Erythroblast (primary cell): ENCODE measurements around the gene TMC6.
A peak's percentile ranks its signal among the peaks of the same experiment; 100 is the strongest.
"Not testable (repeated sequence)": the region's sequence is repeated elsewhere in the genome, so short reads cannot be mapped to it uniquely, and the experiment has no call there.

Source experiments
- DNase-seq, 2 experiments: peaks; one replicate each; lab custom pipeline; 2025; lab: John Stamatoyannopoulos, UW
- GATA1 ChIP-seq: IDR thresholded peaks from 2 replicates; pipeline ENCODE4 v1.6.1; 2011; ENCODE audit warnings: low read depth, mild to moderate bottlenecking, control low read depth, low read length, moderate library complexity
- POLR2A ChIP-seq: IDR thresholded peaks from 2 replicates; pipeline ENCODE4 v1.6.1; 2011; ENCODE audit warnings: mild to moderate bottlenecking, low read length

Gene TMC6

DNA sequence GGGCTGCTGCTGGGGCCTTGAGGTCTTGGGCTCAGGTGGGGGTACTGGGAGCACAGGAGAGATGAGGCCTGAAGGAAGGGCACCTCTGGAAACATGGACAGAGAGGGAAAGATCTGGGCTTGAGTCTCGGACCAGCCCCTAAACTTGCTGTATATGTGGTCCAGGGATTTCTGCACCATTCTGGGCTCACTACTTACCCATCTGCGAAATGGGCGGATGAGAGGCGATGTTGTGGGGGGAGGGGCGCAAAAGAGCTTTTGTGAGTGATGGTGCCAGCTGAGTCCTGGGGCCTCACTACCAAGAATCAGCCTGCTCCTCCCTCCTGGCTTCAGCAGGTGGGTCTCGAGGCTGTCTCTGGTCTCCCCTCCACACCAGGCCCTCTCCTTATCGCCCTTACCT, 17.9 kb upstream of the TMC6 start:
- DNase-seq = peak in 1 of 2 experiments; percentile 75
- TF ChIP-seq POLR2A = no peak
- no peak for TF ChIP-seq GATA1

DNA sequence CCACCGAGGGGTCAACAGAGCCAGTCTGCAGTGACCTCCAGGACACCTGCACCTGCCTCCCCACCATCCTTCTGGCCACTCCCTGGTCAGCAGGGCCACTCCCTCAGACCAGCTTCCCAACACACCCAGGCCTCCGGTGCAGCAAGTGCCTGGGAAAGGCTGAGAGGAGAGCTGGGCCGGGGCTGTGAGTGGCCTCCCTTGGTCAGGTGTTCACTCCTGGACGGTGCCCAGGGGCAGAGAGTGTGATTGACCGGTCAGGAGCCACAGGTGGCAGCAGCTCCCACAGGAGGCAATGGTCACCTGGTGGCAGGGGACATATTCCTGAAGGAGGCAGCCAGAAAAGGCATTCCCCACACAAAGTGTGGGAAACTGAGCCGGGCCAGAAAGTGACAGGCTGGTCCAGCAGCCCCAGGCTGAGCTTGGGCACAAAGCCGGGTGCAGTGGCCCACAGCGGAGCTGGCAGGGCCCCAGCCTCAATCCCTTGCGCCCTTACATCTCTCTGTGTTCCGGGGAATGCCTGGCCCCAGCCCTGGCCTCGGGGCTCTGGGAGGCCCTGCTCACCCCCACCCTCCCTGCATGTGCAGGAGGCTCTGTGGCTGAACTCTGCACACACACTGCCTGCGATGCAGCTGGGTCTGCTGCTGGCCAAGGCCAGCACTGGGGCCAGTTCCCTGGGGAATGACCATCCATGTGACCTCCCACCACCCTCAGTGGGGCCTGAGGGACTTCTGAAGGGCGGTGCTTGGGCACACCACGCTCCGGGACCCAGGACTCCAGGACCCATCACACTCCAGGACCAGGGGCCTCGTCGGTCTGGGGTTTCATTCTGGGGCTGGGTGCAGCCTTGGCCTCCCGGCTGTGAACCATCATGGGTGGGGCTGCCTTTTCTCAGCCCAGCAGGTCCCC, 16.4 kb upstream of the TMC6 start:
- TF ChIP-seq POLR2A (no peak), GATA1 (no peak)
- DNase-seq = no peak

DNA sequence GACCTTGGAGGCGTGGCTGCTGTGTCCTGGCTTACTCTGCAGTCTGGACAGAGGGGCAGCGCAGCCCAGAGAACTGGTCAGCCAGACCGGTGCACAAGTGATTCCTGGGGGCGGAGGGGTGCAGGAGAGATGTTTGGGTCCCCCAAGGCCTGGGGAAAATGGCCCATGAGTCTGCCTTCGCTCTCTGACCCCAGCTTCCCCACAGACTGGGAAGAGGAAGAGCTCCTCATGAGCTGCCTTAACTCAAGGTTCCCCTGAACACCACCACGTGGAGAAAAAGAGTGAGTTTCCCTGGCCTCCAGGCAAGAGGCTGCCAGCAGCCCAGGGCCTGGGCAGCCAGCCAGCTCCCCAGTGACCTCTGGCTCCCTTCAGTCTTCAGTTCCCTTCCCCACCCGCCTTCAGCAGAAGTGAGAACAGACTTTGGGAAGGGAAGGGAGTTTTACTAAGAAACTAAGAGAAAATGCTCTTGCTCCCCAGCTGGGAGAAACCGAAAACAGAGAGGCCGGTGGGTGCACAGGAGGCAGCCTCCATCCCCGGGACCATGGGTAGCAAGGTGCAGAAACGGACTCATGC, 15.7 kb upstream of the TMC6 start:
- TF ChIP-seq POLR2A (no peak), GATA1 (no peak)
- DNase-seq = peak; percentile 80 to 85

DNA sequence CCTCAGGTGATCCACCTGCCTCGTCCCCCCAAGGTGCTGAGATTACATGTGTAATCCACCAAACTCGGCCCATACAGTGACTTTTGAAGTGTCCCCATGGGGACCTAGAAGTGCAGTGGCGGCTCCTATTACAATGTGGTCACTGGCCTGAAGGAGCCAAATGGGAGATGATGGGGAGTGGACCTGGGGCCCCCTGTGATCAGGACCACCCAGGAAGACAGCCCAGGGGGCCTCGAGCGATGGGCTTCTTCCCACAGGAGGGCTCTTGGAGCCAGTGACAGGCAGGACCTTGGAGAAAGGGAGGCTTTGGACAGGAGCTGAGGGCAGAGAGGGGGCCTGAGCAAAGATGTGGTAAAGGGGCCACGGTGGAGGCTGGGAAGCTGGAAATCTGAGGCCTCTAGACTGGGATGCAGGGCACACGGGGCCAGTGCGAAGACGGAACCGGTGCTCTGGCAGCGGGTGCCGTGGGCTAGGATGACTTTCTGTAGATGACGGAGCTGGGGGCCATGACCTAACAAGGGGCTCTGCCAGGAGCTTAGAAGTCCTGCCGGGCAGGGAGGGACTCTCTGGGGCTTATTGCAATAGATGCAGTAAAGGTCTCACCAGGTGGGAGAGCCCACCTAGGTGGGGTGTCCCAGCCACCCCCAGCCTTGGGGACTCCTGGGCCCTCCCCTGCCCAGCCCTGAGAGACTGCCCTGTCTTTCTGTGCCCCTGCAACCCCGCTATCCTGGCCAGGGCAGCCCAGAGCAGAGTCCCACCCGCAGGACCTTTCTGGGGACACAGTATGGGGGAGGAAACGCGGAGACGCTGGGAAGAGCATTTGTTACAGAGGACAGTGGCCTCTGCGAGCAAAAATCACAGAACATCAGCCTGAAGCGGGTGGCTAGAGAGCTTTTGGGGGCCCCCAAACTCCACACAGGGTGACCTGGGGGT, 14.9 kb upstream of the TMC6 start:
- DNase-seq = no peak
- TF ChIP-seq POLR2A (no peak), GATA1 (no peak)

DNA sequence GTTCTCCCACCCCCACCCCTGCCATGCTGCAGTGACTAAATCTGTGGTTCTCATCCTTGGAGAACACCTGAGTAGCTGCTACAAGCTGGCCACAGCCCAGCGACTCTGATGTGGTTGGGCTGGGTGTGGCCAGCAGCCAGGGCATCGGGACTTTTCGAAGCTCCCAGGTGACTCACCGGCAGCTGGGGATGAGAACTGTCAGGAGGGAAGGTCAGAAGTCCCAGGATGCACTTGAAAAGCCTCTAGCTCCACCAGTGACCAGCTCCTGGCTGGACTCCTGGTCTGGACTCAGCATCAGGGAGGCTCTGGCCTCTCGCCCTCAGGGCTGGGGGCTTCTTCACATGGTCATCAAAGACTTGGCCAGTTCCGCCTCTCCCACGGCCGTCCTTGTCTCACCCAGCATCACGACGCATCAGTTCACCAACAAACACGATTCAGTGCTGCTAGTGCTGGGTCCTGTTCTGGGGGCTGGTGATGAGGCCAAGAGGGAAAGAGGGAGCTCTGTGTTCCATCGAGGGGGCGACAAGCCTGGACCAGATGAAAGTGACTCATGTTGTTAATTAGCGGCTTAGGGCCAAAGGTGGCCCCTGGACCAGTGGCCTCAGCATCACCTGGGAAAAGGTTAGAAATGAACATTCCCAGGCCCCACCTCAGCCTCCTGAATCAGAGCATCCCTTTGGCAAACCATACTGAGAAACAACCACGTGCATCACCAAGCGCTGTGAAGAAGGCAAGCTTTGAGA, 13.7 kb upstream of the TMC6 start:
- DNase-seq = no peak
- no peak for TF ChIP-seq GATA1
- TF ChIP-seq POLR2A = no peak

DNA sequence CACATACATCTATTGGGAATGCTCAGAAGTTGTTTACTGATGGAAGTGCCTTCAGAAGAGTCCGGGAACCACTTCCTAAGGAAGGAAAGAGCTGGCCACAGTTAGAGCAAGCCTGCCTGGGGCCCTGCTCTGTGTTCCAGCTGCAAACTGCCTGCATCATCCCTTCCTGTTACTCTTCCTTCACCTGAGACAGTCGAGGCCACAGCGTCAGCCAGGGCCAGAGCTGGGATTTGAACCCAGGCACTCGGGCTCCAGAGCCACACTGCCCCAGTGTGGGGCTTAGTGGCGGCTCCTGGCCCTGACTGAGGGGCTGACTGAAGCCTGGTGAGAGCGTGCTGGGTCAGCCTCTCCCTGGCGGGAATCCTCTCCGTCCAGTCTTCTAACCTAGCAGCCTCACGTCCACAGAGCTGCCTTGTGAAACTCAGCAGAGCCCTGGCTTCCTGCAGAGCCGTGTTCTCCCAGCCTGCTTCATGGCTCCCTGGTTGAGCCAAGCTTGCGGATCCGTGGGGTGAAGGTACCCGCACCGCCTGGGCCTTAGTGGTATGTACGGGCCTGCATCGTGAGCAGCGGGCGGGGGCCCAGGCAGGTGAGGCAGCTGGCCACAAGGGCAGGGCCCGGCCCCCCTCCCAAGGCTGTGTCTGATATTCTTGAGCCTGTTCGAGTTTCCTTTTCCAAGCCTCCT, 13.0 kb upstream of the TMC6 start:
- TF ChIP-seq POLR2A = no peak
- TF ChIP-seq GATA1 = no peak

DNA sequence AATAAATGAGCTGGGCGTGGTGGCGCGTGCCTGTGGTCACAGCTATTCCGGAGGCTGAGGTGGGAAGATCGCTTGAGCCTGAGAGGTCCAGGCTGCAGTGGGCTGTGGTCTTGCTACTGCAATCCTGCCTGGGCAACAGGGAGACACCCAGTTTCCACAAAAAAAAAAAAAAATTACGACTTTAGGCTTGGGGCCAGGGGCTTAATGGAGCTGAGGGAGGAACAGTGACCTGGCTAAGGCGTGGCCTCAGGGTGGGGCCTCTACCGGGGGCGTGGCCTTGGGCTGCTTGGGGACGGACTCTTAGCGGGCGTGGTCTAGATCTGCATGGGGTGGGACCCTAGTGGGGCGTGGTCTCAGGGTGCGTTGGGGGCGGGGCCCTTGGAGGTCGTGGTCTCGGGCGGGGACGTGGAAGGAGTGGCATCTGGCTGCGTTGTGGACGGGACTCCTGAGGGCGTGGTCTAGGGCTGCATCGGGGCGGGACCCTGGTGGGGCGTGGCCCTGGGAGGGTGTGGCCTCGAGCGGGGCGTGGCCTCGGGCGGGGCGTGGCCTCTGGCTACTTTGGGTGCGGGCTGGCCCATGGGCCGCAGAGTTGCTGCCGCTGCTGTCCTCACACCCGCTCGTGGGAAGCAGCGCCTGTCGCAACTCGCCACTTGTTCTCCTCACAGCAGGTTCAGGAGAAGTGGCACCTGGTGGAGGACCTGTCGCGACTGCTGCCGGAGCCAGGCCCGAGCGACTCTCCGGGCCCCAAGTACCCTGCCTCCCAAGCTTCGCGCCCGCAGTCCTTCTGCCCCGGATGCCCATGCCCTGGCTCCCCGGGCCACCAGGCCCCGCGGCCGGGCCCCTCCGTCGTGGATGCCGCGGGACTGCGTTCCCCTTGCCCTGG, 11.9 kb upstream of the TMC6 start:
- peak; percentile 98 to 99 for DNase-seq
- TF ChIP-seq POLR2A (peak; percentile 45), GATA1 (no peak)

More for the DNA sequence above, 13.0 kb upstream of the TMC6 start:
- no peak for DNase-seq

DNA sequence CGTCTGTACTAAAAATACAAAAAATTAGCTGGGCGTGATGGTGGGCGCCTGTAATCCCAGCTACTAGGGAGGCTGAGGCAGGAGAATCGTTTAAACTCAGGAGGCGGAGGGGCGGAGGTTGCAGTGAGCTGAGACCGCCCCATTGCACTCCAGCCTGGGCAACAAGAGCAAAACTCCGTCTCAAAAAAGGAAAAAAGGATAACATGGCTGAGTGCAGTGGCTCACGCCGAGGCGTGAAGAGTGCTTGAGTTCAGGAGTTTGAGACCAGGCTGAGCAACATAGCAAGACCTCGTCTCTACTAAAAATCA, 11.3 kb upstream of the TMC6 start:
- DNase-seq = not testable (repeated sequence)

DNA sequence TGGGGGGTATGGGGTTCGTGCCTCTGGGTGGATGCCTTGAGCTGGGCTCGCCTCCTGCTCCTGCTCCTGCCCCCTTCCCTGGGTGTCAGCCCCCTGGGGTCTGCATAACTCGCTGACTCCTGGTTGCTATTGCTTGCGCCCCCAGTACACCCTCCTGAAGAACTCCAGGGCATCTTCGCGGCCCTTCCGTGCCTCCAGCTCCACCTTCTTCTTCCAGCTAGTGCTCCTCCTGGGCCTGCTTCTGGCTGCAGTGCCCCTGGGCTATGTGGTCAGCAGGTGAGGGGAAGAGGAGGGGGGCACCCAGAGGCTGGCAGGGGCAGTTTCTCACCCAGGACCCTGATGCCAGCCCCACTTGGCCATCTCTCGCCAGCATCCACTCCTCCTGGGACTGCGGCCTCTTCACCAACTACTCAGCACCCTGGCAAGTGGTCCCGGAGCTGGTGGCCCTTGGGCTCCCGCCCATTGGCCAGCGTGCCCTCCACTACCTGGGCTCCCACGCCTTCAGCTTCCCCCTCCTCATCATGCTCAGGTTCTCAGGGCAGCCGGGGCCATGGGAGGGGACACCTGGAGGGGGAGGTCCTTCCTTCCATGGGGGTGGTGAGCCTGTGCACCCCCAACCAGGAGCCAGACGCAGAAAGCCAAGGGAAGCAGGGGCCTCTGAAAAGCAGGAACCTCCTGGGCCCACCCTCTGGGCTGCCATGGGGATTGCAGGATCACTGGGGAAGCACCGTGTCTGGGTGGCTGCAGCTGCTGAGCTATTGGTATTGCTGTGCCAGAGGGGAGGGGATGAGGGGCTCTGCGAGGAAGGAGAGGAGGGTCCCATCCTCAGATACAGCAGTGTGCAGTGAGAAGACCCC, 9.9 kb upstream of the TMC6 start:
- DNase-seq = no peak
- no peak for TF ChIP-seq GATA1
- no peak for TF ChIP-seq POLR2A

DNA sequence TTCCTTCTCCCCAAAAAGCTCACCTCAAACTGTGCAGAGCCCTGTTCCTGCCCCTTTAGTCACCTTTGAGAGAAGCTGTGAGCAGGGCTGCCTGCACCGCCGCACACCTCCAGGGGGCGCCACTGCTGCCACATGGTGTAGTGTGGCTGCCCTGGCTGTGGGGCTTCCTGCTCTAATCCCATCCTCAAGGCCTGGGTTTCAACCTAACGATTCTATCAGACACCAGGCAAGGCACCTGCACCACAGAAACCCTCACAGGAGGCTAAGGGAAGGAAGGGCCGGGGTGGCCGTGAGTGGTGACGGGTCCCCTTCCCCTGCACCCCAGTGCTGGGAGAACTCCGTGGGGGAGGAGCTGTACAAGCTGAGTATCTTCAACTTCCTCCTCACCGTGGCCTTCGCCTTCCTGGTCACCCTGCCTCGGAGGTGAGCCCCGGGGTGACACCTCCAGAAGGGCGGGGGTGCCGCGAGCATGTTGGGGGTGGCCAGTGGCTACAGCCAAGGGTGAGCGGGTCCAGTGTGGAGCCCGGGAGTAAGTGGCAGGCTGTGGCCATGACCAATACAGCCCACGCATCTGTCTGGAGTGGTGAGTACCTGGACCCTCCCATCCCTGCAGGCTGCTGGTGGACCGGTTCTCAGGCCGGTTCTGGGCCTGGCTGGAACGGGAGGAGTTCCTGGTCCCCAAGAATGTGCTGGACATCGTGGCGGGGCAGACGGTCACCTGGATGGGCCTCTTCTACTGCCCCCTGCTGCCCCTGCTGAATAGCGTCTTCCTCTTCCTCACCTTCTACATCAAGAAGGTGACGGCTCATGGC, 9.0 kb upstream of the TMC6 start:
- peak; percentile 46 to 47 for DNase-seq
- TF ChIP-seq POLR2A (no peak), GATA1 (no peak)
